OCI-LY1 (cell line): ENCODE results near the gene PSMD3.
"Not testable (repeated sequence)": the region's sequence is repeated elsewhere in the genome, so short reads cannot be mapped to it uniquely, and the experiment has no call there.

Experiments used
- CTCF ChIP-seq: fragments of 200-600 bp; sonication (generic), shearing (Covaris generic); IDR thresholded peaks from 2 replicates; pipeline ENCODE4 v1.5.1; 2017; ENCODE audit warnings: mild to moderate bottlenecking, antibody characterized with exemption, low read length, moderate library complexity, mixed read lengths
- EZH2 ChIP-seq: fragments of 200-600 bp; sonication (generic), shearing (Covaris generic); IDR thresholded peaks from 2 replicates; pipeline ENCODE4 v1.8.0; 2017; ENCODE audit warnings: borderline replicate concordance, mixed run types, mild to moderate bottlenecking, antibody characterized with exemption, low read length, moderate library complexity, mixed read lengths

- TF ChIP-seq CTCF, EZH2: not testable (repeated sequence)
Observed at GRCh38 chr17:39948489-39948828, 32.1 kb upstream of the PSMD3 start.
